HG02981 (cell line): ENCODE results near the gene FYN.

Experiments
- ATAC-seq: cut with Tn5 transposase; IDR thresholded peaks from one replicate; pipeline ENCODE4 v1.9.1; 2021; ENCODE audit warnings: mild to moderate bottlenecking, moderate library complexity; ENCODE audit not compliant: unreplicated experiment

FYN gene

GRCh38 chr6:111667931-111668330 lies 205.3 kb downstream of the FYN start:
- no peak for ATAC-seq

- no peak for ATAC-seq
Observed at GRCh38 chr6:111666847-111667246, 206.4 kb downstream of the FYN start.

- ATAC-seq = no peak
Observed at GRCh38 chr6:111664565-111665030, 208.7 kb downstream of the FYN start.

GRCh38 chr6:111663692-111664564 lies 209.3 kb downstream of the FYN start:
- ATAC-seq = no peak

GRCh38 chr6:111662794-111663593 lies 210.3 kb downstream of the FYN start:
- no peak for ATAC-seq

GRCh38 chr6:111662072-111662793 lies 211.0 kb downstream of the FYN start:
- ATAC-seq = no peak

- no peak for ATAC-seq
Observed at GRCh38 chr6:111661541-111662061, 211.7 kb downstream of the FYN start.

- no peak for ATAC-seq
Observed at GRCh38 chr6:111660531-111660930, 212.7 kb downstream of the FYN start.

- ATAC-seq = no peak
Observed at GRCh38 chr6:111658462-111659154, 214.6 kb downstream of the FYN start.

GRCh38 chr6:111657146-111657545 lies 216.1 kb downstream of the FYN start:
- no peak for ATAC-seq

GRCh38 chr6:111653979-111654378 lies 219.3 kb downstream of the FYN start:
- no peak for ATAC-seq

- no peak for ATAC-seq
Observed at GRCh38 chr6:111653434-111653833, 219.8 kb downstream of the FYN start.

- ATAC-seq = no peak
Observed at GRCh38 chr6:111652156-111652555, 221.1 kb downstream of the FYN start.

GRCh38 chr6:111651185-111652034 lies 221.8 kb downstream of the FYN start:
- no peak for ATAC-seq

GRCh38 chr6:111650049-111650448 lies 223.2 kb downstream of the FYN start:
- ATAC-seq = no peak

- ATAC-seq = no peak
Observed at GRCh38 chr6:111648100-111648499, 225.2 kb downstream of the FYN start.

- ATAC-seq = no peak
Observed at GRCh38 chr6:111646942-111647341, 226.3 kb downstream of the FYN start.

GRCh38 chr6:111646034-111646433 lies 227.2 kb downstream of the FYN start:
- ATAC-seq = no peak

- ATAC-seq = no peak
Observed at GRCh38 chr6:111644893-111645430, 228.3 kb downstream of the FYN start.
